GM18499 (cell line): ENCODE data around the gene DESI2.

Source experiments
- ATAC-seq: cut with Tn5 transposase; IDR thresholded peaks from one replicate; pipeline ENCODE4 v1.9.1; 2021; ENCODE audit warnings: moderate number of reproducible peaks; ENCODE audit not compliant: insufficient read depth, unreplicated experiment

Gene DESI2

DNA sequence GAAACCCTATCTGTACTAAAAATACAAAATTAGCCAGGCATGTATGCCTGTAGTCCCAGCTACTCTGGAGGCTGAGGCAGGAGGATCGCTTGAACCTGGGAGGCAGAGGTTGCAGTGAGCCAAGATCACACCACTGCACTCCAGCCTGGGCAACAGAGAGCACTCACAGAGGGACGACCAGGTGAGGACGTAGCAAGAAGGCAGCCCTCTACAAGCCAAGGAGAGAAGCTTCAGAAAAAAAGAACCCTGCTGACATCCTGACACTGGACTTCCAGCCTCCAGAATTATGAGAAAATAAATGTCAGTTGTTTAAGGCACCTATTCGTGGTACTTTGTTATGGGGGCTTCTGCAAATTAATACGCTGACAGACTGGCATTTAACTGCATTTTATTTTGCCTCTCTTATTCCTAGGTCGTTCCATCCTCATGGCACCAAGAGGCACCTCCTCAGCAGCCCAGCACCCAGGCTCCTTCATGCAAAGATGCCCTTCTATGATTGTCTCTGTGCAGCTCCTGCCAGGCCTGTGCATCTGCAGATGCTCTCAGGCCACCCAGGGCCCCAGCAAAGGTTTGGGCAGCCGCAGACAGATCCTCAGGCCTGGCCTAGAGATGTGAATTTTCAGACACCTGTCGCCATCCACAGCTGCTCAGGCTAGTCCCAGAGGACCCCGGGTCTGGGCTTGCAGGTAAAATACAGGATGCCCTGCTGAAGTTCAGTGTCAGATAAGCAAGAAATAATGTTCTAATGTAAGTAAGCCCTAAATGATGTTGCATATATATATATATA is 96.5 kb downstream of the DESI2 start:
- no peak for ATAC-seq

- no peak for ATAC-seq
These were observed 98.5 kb downstream of the DESI2 start for GRCh38 chr1:244751271-244751895.

DNA sequence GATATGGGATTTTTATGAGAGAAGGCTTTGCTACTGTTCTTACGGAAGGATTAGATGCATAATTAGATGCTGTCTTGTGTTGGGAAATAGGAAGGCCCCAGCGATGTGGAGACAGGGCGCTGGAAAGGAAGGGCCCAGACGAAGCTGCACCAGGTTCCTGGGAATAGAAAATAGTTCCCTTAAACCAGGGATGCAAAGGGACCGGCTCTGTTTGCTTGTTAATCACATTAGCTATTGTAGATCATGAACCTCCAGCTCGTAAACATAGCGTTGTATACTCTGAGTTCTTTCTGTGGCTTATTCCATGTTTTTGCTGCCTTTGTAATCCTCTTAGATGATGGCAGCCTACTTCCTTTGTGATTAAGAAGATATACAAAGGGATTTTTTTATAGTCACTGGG is 102.7 kb downstream of the DESI2 start:
- no peak for ATAC-seq

- ATAC-seq, result no peak
These were observed 104.4 kb downstream of the DESI2 start for GRCh38 chr1:244757091-244757939.
